ENCODE measurements around the gene UBR7.
"Not testable (repeated sequence)": the region's sequence is repeated elsewhere in the genome, so short reads cannot be mapped to it uniquely, and the experiment has no call there.

The UBR7 gene, protein sequence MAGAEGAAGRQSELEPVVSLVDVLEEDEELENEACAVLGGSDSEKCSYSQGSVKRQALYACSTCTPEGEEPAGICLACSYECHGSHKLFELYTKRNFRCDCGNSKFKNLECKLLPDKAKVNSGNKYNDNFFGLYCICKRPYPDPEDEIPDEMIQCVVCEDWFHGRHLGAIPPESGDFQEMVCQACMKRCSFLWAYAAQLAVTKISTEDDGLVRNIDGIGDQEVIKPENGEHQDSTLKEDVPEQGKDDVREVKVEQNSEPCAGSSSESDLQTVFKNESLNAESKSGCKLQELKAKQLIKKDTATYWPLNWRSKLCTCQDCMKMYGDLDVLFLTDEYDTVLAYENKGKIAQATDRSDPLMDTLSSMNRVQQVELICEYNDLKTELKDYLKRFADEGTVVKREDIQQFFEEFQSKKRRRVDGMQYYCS

DNA sequence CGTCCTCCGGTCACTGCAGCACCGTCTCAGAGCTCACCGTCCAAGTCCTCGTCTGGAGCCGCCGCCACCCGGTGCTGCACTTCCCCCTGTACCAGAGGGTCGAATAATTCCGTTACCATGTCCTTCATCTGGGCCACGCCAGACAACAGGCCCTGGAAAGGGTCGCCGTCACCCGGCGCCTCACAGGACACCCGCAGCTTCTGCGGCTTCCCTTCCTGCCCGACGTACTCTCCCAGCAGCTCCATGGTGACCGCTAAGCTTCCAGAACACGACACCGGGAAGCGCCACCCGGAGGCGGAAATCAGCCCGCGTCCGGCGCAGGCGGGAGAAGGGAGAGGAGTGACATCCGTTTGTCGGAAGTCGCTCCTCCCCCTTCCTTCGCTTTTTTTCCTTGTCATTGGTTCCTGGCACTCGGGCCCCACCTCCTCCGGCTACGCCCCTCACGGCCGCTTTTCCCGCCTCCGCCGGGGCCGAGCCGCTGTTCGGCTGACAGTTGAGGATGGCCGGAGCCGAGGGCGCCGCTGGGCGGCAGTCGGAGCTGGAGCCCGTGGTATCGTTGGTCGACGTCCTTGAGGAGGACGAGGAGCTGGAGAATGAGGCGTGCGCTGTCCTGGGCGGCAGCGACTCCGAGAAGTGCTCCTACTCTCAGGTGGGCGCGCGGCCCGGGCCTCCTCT, at the start of gene UBR7, which contains the start of gene GON7:
Gene UBR7, plus strand, starts transcription at position 464 of the 675 bp plus-strand sequence. Its CDS starts 36 bp downstream, at position 500.
Gene GON7, minus strand, starts transcription at position 273 of the 675 bp plus-strand sequence. Its CDS starts 28 bp downstream, at position 245.
- DNase-seq = peak; percentile 96

DNA sequence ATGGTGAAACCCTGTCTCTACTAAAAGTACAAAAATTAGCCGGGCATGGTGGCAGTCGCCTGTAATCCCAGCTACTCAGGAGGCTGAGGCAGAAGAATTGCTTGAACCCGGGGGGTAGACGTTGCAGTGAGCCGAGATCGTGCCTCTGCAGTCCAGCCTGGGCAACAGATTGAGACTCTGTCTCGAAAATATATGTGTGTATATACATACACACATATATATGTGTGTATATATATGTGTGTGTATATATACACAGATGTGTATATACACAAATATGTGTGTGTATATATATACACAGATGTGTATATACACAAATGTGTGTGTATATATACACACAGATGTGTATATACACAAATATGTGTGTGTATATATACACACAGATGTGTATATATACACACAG, 48.7 kb upstream of the UBR7 start:
- DNase-seq = not testable (repeated sequence)

DNA sequence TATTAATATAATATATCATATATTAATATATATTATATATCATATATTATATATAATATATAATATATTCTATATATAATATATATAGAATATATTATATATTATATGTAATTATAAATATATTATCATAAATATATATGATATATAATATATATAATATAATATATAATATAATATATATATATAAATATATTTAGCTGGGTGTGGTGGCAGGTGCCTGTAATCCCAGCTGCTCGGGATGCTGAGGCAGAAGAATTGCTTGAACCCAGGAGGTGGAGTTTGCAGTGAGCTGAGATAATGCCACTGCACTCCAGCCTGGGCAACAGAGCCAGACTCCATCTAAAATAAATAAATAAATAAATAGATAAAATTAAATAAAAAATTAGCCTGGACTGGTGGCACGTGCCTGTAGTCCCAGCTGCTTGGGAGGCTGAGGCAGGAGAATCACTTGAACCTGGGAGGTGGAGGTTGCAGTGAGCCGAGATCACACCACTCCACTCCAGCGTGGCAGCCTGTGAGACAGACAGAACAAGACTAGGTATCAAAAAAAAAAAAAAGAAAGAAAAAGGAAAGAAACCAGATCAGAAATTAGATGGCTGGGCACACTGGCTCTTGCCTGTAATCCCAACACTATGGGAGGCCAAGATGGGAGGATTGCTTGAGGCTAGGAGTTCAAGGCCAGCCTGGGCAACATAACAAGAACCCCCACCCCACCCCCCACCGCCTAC, 47.3 kb upstream of the UBR7 start:
- not testable (repeated sequence) for DNase-seq

DNA sequence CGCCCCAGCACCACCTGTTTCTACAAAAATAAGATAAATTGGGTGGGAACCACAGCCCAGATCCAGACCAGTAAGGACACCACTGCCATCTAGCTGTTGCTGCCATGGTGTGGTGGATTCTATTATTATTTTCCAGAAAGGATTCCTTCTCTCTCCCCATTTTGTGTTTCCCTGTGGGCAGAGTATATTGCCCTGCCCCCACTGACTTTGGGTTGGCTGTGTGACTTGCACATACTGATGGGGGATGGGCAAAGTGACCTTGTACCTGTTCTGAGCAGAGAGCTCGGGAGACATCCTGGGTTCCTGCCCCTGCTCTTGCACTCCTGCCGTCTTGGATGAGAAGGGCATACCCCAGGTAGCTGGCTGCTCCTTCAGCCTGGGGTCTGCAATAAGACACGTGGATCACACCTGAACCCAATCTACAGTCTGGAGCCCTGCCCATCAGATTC, 46.7 kb upstream of the UBR7 start:
- DNase-seq = no peak

DNA sequence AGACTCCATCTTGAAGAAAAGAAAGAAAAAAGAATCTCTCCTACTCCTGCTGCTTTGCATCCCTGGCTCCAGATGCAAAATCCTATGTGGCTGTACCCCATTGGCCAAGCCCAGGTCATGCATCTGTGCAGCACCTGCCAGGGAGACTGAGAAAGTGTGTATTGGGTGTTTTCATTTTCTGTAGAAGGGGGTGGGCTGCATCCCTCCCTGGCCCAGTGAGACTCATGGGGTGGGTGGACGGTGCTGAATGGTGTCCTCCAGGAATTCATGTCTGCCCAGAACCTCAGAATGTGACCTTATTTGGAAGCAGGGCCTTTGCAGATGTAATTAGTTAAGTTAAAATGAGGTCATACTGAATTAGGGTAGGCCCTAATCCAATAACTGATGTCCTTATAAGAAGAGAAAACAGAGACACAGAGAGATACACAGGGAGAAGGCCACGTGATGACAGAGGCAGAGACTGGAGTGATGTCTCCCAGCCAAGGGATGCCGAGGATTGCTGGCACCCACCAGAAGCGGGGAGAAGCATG, 45.6 kb upstream of the UBR7 start:
- no peak for DNase-seq

DNA sequence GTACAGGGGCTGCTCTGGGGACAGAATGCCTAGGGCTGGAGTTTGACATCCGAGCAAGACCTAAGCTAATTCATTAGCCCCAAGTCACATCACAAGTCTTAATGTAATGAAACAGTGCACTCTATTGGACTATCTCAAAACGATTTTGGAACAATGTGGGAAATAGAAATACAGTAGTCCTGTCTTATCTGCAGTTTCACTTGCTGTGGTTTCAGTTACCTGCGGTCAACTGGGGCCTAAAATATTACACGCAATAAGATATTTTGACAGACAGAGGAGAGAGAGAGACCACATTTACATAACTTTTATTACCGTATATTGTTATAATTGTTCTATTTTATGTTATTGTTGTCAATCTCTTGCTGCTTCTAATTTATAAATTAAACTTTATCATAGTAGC, 43.5 kb upstream of the UBR7 start:
- no peak for DNase-seq

DNA sequence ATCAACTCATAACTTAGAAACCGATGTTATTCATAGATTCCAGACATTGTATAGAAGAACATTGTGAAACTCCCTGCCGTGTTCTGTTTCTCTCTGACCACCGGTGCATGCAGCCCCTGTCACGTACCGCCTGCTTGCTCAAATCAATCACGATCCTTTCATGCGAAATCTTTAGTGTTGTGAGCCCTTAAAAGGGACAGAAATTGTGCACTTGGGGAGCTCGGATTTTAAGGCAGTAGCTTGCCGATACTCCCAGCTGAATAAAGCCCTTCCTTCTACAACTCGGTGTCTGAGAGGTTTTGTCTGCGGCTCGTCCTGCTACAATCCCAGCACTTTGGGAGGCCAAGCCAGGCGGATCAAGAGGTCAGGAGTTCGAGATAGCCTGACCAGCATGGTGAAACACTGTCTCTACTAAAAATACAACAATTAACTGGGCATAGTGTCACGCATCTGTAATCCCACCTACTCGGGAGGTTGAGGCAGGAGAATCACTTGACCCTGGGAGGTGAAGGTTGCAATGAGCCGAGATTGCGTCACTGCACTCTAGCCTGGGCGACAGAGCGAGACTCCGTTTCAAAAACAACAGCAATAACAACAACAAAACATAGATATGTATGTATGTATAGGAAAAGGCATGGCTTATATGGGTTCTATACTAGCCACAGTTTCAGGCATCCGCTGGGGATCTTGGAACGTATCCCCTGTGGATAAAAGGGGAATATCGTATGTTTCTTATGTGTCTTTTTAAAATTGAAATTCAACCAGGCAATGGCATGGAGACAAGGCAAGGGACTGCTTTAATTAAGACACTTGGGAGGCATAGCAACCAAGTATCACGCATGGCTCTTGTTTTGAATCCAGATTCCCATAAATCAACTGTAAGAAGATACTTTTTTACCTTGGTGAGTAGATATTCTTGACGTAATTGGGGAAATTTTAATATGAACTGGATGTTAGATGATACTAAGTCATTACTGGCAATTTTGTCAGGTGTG, 41.5 kb upstream of the UBR7 start:
- not testable (repeated sequence) for DNase-seq

DNA sequence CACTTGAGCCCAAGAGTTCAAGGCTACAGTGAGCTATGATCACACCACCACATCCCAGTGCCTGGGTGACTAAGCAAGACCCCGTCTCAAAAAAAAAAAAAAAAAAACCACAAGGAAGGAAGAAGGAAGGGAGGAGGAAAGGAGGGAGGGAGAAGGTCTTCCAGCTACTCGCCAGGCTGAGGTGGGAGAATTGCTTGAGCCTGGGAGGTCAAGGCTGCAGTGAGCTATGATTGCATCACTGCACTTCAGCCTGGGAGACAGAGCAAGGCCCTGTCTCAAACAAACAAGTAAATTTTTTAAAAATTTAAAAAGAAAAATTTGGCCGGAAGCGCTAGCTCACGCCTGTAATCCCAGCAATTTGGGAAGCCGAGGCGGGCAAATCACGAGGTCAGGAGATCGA, 38.4 kb upstream of the UBR7 start:
- not testable (repeated sequence) for DNase-seq

DNA sequence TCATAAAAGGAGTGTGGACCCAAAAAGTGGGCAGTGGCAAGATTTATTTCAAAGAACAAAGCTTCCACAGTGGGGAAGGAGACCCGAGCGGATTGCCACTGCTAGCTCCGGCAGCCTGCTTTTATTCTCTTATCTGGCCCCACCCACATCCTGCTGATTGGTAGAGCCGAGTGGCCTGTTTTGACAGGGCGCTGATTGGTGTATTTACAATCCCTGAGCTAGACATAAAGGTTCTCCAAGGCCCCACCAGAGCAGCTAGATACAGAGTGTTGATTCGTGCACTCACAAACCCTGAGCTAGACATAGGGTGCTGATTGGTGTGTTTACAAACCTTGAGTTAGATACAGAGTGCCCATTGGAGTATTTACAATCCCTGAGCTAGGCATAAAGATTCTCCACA, 37.4 kb upstream of the UBR7 start:
- DNase-seq = not testable (repeated sequence)

DNA sequence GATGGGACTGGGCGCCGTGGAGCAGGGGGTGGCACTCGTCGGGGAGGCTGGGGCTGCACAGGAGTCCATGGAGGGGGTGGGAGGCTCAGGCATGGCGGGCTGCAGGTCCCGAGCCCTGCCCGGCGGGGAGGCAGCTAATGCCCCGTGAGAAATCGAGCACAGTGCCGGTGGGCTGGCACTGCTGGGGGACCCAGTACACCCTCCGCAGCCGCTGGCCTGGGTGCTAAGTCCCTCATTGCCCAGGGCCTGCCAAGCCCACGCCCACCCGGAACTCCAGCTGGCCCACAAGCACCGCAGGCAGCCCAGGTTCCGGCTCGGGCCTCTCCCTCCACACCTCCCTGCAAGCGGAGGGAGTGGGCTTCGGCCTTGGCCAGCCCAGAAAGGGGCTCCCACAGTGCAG, 36.9 kb upstream of the UBR7 start:
- not testable (repeated sequence) for DNase-seq

DNA sequence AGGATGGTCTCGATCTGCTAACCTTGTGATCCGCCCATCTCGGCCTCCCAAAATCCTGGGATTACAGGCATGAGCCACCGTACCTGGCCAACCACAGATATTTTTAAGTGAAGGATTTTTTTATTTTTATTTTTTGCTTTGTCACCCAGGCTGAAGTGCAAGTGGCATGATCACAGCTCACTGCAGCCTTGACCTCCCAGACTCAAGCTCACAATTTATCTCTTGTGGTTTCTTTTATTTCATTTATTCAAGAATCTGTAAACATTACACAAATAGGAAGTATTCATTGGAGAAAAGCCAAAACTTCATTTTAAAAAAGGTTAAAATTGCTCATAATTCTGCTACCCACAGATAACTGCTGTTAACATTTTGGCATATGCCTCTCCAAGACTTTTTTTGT, 35.7 kb upstream of the UBR7 start:
- no peak for DNase-seq

DNA sequence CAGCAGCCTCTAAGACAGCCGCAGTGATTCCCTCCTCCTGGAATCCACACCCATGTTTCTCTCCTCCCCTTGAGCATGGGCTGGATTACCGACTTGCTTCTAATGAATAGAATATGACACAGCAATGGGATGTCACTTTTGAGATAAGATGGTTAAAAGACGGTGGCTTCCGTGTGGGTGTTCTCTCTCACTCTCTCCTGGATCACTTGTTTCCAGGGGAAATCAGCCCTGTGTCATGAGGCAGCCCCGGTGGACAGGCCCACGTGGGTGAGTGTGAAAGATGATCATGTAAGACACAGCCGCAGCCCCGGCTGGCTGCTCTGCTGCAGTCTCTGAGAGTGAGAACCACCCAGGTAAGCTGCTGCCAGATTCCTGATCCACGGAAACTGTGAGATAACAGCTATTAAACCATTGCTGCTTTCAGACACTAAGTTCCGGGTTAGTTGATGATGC, 33.1 kb upstream of the UBR7 start:
- DNase-seq = no peak

DNA sequence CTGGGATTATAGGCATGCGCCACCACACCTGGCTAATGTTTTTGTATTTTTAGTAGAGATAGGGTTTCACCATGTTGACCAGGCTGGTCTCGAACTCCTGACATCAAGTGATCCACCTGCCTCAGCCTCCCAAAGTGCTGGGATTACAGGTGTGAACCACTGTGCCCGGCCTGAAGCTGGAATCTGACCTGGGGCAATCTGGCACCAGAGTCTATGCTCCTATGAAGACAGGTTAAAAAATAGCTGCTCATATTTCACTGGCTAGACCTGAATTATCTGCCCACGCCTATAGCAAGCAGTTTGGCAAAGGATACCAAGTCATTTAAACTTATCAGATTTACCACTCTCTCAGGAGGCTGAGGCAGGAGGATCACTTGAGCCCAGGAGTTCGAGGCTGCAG, 32.3 kb upstream of the UBR7 start:
- not testable (repeated sequence) for DNase-seq

DNA sequence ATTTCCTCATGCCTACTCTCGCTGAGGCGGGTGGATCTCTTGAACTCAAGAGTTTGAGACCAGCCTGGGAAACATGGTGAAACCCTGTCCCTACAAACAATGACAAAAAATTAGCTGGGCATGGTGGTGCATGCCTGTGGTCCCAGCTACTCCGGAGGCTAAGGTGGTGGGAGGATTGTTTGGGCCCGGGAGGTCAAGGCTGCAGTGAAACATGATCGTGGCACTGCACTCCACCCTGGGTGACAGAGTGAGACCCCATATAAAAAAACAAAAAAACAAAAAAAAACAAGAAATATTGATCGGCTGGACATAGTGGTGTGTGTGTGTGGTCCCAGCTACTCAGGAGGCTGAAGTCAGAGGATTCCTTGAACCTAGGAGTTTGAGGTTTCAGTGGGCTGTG, 31.6 kb upstream of the UBR7 start:
- no peak for DNase-seq

DNA sequence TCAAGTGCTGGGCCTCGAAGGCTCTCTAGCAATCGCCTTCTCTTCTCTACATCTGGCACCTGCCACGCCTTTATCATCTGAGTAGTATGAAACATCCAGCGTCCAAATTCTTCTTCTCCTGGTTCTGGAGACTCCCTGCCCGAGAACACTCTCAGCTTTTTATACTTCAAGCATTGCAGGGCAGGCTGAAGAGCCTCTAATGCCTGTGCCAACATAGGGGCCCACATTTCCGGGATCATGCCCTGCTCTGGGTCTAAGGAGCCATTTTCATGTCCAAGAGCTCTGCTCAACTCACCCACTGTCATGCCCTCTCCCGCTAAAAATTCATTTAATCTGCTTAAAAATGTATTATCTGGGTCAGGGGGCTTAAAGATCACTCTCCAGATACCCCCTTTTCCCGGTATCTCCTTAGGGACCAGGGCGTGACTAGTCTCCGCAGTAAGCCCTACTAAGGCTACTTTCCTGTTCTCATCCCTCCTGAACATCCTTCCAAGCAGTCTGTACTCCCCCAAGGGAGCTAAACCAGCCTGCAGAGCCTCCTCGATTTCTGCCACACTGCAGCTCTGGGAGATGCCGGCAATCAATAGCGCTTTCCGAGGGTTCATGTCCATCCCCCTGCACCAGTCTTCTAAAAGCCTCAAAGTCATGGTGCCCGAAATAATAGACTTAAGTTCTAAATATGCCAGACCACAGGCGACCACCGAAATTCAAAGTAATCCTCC, 23.3 kb upstream of the UBR7 start:
- no peak for DNase-seq

DNA sequence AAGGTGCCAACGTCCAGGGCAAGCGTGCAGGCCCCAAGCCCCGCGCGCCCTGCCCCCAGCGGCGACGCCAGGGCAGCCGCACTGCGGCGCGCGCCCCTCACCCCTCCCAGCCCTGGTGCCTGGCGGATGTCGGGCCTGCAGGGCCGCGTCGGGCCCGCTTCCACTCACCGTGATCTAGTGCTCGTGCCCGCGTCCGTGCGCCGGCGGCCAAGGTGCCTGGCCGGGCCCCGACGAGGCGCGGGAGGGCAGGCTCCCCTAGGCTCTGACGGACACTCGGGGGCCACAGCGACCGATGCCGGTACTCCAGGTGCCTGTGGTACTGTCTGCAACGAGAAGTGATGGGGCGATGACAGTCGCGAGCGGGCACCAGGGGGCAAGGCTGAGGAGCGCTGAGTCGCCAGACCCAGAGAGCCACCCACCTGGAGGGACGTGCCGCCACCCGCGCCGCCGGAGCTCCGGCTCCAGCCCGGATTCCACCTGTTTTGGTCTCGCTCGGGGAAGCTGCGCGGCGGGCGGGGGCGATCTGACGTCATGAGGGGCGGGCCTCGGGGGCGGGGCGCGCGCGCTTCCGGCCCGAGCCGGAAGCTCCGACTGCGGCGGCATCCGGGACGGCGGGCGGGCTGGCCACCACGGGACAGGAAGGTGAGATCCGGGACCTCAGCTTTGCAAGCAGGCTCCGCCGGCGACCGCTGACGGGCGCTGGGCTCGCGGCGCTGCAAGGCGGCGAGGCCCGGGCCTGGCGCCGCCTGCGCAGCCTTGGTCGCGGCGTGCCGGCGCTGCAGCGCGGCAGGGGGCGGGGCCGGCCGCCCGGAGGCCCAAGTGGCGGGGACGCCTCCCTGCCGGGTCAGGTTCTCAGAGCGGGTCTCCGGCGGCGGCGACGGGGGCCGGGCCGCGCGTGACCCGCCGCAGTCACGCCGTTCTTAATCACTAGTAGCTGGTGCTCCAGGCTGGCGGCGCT, 22.4 kb upstream of the UBR7 start, which contains the start of the genes LYSET and MOAP1:
Gene LYSET, plus strand, starts transcription at position 927 of the 958 bp plus-strand sequence. CDS start 89 bp downstream, outside the sequence.
Gene MOAP1, minus strand, starts transcription at position 507 of the 958 bp plus-strand sequence. CDS start 655 bp downstream, outside the sequence.
- no peak for DNase-seq

DNA sequence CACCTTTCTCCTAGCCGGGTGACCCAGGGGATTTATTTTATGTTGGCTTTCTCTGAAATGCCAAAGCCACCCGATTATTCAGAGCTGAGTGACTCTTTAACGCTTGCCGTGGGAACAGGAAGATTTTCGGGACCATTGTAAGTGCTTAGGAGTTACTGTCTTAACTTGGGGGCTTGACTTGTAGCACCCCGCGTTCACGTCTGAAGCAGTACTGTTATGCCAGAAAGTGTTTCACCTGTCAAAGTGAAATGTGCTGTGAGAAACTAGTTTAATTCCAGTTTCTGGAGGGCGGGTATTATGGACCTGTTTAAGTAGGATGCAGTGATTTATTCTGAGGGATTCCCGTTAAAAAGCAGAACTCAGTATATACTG, 21.7 kb upstream of the UBR7 start:
- no peak for DNase-seq

DNA sequence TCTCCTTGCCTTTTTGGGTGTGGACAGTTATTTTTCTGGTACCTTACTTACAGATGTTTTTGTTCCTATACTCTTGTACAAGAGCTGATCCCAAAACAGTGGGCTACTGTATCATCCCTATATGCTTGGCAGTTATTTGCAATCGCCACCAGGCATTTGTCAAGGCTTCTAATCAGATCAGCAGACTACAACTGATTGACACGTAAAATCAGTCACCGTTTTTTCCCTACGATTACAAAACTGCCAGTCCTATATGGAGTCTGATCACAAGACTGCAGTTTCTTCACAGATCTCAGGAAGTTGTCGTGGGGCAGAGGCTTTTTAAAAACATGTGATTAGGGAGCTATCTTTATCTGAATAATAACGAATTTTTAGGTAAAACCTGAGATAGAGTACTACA, 20.6 kb upstream of the UBR7 start:
- no peak for DNase-seq

DNA sequence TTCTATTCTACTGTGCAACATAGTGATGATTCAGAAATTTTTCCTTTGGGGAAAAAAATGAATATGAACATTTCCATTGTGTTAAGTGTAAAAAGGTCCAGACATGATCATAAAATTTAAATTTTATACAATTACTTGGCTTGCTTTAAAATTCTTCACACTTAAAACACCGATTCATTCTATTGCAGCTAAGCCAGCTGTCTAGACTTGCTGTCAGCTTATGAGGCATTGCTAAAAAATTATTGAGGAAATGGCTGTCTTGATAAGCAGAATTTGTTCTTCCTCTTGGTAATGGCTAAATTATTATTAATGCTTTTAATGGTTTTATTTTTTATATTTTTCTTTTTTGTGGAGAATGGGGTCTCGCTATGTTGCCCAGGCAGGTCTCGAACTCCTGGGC, 20.1 kb upstream of the UBR7 start:
- no peak for DNase-seq

Measured in NCI-H1417 treated with DMSO at 0.1 percent for 48 hours (cell line).